Measurements from ENCODE around the gene CLIP1.
"Not testable (repeated sequence)": the region's sequence is repeated elsewhere in the genome, so short reads cannot be mapped to it uniquely, and the experiment has no call there.

DNA sequence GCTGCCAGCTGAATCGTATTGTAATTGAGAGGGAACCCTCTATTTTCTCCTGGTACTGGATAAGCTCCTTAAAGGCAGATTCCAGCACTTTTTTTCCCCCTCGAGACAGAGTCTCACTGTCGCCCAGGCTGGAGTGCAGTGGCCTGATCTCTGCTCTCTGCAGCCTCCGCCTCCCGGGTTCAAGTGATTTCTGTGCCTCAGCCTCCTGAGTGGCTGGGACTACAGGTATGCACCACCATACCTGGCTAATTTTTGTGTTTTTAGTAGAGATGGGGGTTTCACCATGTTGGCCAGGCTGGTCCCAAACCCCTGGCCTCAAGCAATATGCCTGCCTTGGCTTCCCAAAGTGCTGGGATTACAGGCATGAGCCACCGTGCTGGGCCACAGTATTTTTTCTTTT, 47.4 kb upstream of the CLIP1 start:
- TF ChIP-seq, protein P1, sequence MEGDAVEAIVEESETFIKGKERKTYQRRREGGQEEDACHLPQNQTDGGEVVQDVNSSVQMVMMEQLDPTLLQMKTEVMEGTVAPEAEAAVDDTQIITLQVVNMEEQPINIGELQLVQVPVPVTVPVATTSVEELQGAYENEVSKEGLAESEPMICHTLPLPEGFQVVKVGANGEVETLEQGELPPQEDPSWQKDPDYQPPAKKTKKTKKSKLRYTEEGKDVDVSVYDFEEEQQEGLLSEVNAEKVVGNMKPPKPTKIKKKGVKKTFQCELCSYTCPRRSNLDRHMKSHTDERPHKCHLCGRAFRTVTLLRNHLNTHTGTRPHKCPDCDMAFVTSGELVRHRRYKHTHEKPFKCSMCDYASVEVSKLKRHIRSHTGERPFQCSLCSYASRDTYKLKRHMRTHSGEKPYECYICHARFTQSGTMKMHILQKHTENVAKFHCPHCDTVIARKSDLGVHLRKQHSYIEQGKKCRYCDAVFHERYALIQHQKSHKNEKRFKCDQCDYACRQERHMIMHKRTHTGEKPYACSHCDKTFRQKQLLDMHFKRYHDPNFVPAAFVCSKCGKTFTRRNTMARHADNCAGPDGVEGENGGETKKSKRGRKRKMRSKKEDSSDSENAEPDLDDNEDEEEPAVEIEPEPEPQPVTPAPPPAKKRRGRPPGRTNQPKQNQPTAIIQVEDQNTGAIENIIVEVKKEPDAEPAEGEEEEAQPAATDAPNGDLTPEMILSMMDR (IDR thresholded peaks at IDR 0.05) = not testable (repeated sequence)
- not testable (repeated sequence) for TF ChIP-seq POLR2A (IDR thresholded peaks at IDR 0.05)
